Measurements from ENCODE around the gene PLEKHA4. TPM values are rescaled to one million over a fixed set of nuclear protein-coding genes. Genes with fewer than 3 reads are reported as not detected.
A peak's percentile ranks its signal among the peaks of the same experiment; 100 is the strongest.
"Not testable (repeated sequence)": the region's sequence is repeated elsewhere in the genome, so short reads cannot be mapped to it uniquely, and the experiment has no call there.

Gene PLEKHA4
- total and polyA plus RNA-seq, 9 donors = 18.3 to 96.5 (median 51.5) TPM

DNA sequence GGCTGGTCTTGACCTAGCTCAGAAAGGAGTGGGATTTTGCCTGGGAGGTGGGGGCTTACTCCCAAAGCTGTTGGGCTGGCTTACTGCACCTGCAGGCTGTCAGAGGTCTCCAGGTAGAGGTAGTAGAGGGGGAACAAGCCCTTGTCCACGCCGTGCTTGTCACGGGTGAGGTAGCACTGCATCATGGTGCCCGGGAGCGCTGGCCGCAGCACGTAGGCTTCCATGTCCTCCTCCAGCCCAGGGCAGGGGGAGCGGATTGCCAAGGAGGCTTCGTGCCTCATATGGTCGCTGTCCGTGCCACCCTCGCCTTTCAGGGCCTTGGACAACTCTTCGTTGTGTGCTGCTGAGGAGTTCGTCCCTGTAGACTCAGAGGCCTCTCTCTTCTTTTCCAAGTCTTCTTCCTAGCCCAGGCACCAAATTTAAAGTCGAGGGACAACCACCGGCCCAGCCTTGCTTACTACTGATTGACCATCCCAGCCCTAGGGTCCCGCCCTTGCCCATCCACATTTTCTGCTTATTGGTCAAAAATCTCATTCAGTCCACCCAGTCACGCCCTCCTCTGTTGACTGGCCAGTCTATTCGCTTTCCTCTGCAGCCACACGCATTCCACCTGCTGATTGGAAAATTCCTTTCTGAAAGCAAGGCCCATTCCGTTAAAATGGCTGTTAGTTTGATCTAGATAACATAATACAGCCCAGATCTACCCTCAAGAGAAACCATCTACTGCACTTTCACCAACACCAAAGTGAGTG is 19.6 kb upstream of the PLEKHA4 start:
- Histone ChIP-seq H3K27ac (no peak overlapping the region), H3K9me3 (no peaks in the 10 kb centered on the region), H3K4me1 (ENCODE audit: insufficient read depth) (no peaks in the 10 kb centered on the region), H3K36me3 (no peaks in the 10 kb centered on the region), H3K4me3 (no peak overlapping the region), H3K27me3 (no peaks in the 10 kb centered on the region)
- intact Hi-C loops (cut with DNase I) = no loop called here
- TF ChIP-seq POLR2A (IDR thresholded peaks at IDR 0.05) (no peak), EP300 (IDR thresholded peaks at IDR 0.05) (no peak)
- TF ChIP-seq, protein P1, sequence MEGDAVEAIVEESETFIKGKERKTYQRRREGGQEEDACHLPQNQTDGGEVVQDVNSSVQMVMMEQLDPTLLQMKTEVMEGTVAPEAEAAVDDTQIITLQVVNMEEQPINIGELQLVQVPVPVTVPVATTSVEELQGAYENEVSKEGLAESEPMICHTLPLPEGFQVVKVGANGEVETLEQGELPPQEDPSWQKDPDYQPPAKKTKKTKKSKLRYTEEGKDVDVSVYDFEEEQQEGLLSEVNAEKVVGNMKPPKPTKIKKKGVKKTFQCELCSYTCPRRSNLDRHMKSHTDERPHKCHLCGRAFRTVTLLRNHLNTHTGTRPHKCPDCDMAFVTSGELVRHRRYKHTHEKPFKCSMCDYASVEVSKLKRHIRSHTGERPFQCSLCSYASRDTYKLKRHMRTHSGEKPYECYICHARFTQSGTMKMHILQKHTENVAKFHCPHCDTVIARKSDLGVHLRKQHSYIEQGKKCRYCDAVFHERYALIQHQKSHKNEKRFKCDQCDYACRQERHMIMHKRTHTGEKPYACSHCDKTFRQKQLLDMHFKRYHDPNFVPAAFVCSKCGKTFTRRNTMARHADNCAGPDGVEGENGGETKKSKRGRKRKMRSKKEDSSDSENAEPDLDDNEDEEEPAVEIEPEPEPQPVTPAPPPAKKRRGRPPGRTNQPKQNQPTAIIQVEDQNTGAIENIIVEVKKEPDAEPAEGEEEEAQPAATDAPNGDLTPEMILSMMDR (IDR thresholded peaks at IDR 0.05) = no peak
- DNase-seq = no peak
- 92% methylated on average over 21 of the region's 21 CpGs for WGBS, 3 donors

- no peaks in the 10 kb centered on the region for H3K36me3 ChIP-seq
- H3K4me3 ChIP-seq = no peak overlapping the region
- H3K4me1 ChIP-seq (ENCODE audit: insufficient read depth) = no peaks in the 10 kb centered on the region
- H3K27me3 ChIP-seq = no peaks in the 10 kb centered on the region
- 92 to 95% (median 93%) methylated on average over 7 of the region's 7 CpGs for WGBS, 3 donors
- intact Hi-C loops (cut with DNase I) = no loop called here
- DNase-seq = no peak
- no peak overlapping the region for H3K27ac ChIP-seq
- no peaks in the 10 kb centered on the region for H3K9me3 ChIP-seq
- TF ChIP-seq EP300 (IDR thresholded peaks at IDR 0.05) (no peak), POLR2A (IDR thresholded peaks at IDR 0.05) (no peak)
- TF ChIP-seq, protein P1 (IDR thresholded peaks at IDR 0.05) = no peak
Observed at GRCh38 chr19:48883726-48884125, 15.3 kb upstream of the PLEKHA4 start.

DNA sequence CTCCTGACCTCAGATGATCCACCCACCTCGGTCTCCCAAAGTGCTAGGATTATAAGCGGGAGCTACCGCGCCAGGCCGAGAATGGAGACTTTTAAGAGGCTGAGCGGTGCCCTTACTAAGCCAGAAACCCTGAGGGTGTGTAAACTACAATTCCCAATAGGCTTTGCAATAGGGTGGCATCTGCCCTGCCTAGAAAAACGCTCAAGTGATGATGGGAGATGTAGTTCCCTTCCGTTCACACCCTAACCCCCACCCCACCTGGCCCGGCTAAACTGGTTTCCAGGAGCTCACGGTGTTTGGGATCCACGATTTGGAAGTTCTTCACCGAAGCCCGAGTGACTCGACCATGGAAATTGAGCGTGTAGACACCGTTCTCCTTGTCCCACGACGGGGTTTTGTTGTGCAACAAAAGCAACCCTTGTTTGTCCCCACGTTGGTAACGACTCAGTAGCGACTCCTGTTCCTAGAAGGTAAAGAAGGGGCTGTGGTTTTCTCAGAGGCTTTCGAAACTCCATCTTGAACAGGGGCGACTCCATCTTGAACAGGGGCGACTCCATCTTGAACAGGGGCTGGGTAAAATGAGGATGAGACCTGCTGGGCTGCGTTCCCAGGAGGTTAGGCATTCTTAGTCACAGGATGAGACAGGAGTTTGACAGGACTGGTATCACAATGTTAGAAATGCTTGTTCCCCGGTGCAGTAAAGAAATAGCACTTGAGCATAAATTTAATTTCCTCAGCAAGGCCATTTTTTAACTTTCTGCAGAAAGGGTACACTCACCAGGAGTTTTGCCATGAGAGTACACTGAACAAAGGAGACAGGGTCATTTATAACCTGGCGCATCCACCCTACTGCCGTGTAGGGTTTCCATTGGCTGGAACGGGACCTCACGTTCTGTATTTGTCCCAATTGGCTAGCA is 13.6 kb upstream of the PLEKHA4 start:
- intact Hi-C loops (cut with DNase I) = no loop called here
- Histone ChIP-seq H3K27ac (no peak overlapping the region), H3K4me3 (no peak overlapping the region), H3K4me1 (ENCODE audit: insufficient read depth) (peaks cover 2% of the 10 kb centered on the region), H3K27me3 (no peaks in the 10 kb centered on the region), H3K36me3 (no peaks in the 10 kb centered on the region), H3K9me3 (no peaks in the 10 kb centered on the region)
- TF ChIP-seq EP300 (IDR thresholded peaks at IDR 0.05) (no peak), POLR2A (IDR thresholded peaks at IDR 0.05) (no peak)
- TF ChIP-seq, protein P1 (IDR thresholded peaks at IDR 0.05) = no peak
- WGBS, 3 donors = 83 to 87% (median 84%) methylated on average over 30 of the region's 30 CpGs
- peak in 2 of 5 donors; percentile 31 to 36 for DNase-seq

- WGBS, 3 donors = 89 to 95% (median 91%) methylated on average over 9 of the region's 9 CpGs
Observed at GRCh38 chr19:48879696-48880095, 11.3 kb upstream of the PLEKHA4 start.

More at GRCh38 chr19:48879696-48880095, 11.3 kb upstream of the PLEKHA4 start:
- not testable (repeated sequence) for H3K4me3 ChIP-seq; DNase-seq; H3K4me1 ChIP-seq (ENCODE audit: insufficient read depth); H3K36me3 ChIP-seq; H3K9me3 ChIP-seq; H3K27ac ChIP-seq; H3K27me3 ChIP-seq
- intact Hi-C loops (cut with DNase I) = loop anchor here in 1 of 4 donors (10.0 kb wide), 1 partner anchor 85 kb away; the partner anchor contains the start of gene FTL

Data from ovary (tissue), 9 donors.